H1 (cell line): ENCODE data around the gene TPRN. TPM values are rescaled to one million over a fixed set of nuclear protein-coding genes. Genes with fewer than 3 reads are reported as not detected.

ENCODE experiments used
- CHD2 ChIP-seq: IDR thresholded peaks from 2 replicates; pipeline ENCODE4 v1.6.1; 2012; ENCODE audit warnings: low read length, improper control_type of control experiment
- polyA plus RNA-seq, 7 experiments: library from polyadenylated mRNA; depleted of rRNA in 3 of 7; stranded (reverse) in 5 of 7; unstranded in 2 of 7; fragments of >200 nt in 5 of 7; fragments of 200-250 nt in 2 of 7; gene quantifications; 1 replicate in 5 of 7; 2 replicates in 1 of 7; 4 replicates in 1 of 7; pipeline versions ENCODE4 v1.2.1 to v1.2.3, GENCODE V29; 2011 to 2013; ENCODE audit warnings: missing spikeins in 2 of 7, mixed read lengths in 2 of 7
- total RNA-seq: library from RNA; stranded (reverse); fragmentation: NEBNext Ultra II Directional; extraction: Animal tissue kit (Norgen Biotek cat#: 25700); gene quantifications from 2 replicates; pipeline ENCODE4 v1.2.1, GENCODE V29; 2021

The TPRN gene
- total and polyA plus RNA-seq, 2 of the 8 experiments (the other 6 are each of a cell fraction or from before 2014, with no cell fraction given): 9.7 to 23.2 TPM

DNA sequence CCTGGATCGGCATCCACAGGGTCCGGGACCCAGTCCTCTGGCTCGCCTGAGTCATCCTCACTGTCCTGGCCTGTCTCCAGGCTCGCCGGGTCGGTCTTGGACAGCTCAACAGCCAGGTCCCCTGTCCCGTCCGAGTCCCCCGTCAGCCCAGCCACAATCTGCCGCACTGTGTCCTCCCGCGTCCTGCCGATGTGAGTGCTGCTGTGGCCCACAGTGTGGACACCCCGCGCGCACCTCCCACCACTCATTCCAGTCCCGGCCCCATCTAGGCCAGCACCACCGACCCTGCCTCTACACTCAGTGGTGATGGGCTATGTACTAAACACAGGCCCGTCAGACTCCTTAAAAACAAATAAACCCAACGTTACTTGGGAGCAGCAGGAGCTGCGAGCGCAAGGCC is 18.9 kb downstream of the TPRN start (continued):
- TF ChIP-seq CHD2: no peak
